Sigmoid colon (tissue), 4 donors: ENCODE data around the gene SORCS1.

Experiments
- POLR2A ChIP-seq, 2 donors: fragments of 450-650 bp; IDR thresholded peaks; one replicate each; pipeline ENCODE4 v1.6.1; 2016; ENCODE audit warnings: antibody characterized with exemption in 2 of 2, mild to moderate bottlenecking in 2 of 2, moderate library complexity in 2 of 2
- POLR2AphosphoS5 ChIP-seq, 4 donors: sonication (generic); formaldehyde crosslinking; IDR thresholded peaks; one replicate each; pipeline ENCODE4 v1.6.1; 2017; ENCODE audit warnings: antibody characterized with exemption in 4 of 4
- TF ChIP-seq, protein P1 (sequence below), 4 experiments: fragments of 450-650 bp in 3 of 4; fragments of 200-600 bp in 1 of 4; IDR thresholded peaks; one replicate each; pipeline ENCODE4 v1.5.1; 2016 to 2019; ENCODE audit warnings: antibody characterized with exemption in 4 of 4, mild to moderate bottlenecking in 3 of 4, moderate library complexity in 2 of 4

DNA sequence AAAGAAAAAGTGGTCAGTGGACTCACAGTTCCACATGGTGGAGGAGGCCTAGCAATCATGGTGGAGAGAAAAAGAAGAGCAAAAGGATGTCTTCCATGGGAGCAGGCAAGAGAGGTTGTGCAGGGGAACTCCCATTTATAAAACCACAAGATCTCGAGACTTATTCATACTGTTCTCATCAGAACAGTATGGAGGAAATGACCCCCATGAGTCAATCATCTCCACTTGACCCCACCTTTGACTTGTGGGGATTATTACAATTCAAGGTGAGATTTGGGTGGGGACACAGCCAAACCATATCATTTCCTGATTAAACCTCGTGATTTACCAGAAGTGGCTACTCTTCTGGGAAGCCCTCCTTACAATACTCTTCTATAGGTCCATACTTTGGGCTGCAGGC is 160.1 kb downstream of the SORCS1 start:
- TF ChIP-seq, protein P1, sequence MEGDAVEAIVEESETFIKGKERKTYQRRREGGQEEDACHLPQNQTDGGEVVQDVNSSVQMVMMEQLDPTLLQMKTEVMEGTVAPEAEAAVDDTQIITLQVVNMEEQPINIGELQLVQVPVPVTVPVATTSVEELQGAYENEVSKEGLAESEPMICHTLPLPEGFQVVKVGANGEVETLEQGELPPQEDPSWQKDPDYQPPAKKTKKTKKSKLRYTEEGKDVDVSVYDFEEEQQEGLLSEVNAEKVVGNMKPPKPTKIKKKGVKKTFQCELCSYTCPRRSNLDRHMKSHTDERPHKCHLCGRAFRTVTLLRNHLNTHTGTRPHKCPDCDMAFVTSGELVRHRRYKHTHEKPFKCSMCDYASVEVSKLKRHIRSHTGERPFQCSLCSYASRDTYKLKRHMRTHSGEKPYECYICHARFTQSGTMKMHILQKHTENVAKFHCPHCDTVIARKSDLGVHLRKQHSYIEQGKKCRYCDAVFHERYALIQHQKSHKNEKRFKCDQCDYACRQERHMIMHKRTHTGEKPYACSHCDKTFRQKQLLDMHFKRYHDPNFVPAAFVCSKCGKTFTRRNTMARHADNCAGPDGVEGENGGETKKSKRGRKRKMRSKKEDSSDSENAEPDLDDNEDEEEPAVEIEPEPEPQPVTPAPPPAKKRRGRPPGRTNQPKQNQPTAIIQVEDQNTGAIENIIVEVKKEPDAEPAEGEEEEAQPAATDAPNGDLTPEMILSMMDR (IDR thresholded peaks at IDR 0.05), result no peak
- TF ChIP-seq POLR2A (IDR thresholded peaks at IDR 0.05) (no peak), POLR2AphosphoS5 (IDR thresholded peaks at IDR 0.05) (no peak)
